Activated naive CD8-positive, alpha-beta T cell treated with anti-CD3 and anti-CD28 coated beads, Interleukin-2, amount 10 ng/mL, durations not matched to agents 7 days and 5 days (primary cell): Measurements from ENCODE around the gene RPUSD3. TPM values are rescaled to one million over a fixed set of nuclear protein-coding genes. Genes with fewer than 3 reads are reported as not detected.

Experiments
- ATAC-seq: fragments of 150-1000 bp; cut with Tn5 transposase; one replicate; pipeline ENCODE4 v1.10.0; 2021; ENCODE audit warnings: low read depth, moderate library complexity
- POLR2A ChIA-PET: fragments of 350-600 bp; sonication (Branson Sonifier 250); formaldehyde crosslinking; loops from one replicate; lab custom pipeline; 2021; ENCODE audit warnings: antibody characterized with exemption; lab: Charles Lee
- DNase-seq: peaks from one replicate; pipeline ENCODE4 v3.0.0; 2021
- H3K27ac Mint-ChIP-seq: one replicate; pipeline ENCODE4 v1.8.0; 2022; ENCODE audit warnings: mild to moderate bottlenecking, mixed read lengths
- H3K27me3 Mint-ChIP-seq: one replicate; pipeline ENCODE4 v1.8.0; 2022; ENCODE audit warnings: mild to moderate bottlenecking, moderate library complexity, mixed read lengths
- H3K36me3 Mint-ChIP-seq: one replicate; pipeline ENCODE4 v1.8.0; 2021; ENCODE audit warnings: mild to moderate bottlenecking, mixed read lengths
- H3K4me1 Mint-ChIP-seq: one replicate; pipeline ENCODE4 v1.8.0; 2021; ENCODE audit warnings: mixed read lengths
- H3K4me3 Mint-ChIP-seq: one replicate; pipeline ENCODE4 v1.8.0; 2022; ENCODE audit warnings: mild to moderate bottlenecking, moderate library complexity, mixed read lengths
- H3K9me3 Mint-ChIP-seq: one replicate; pipeline ENCODE4 v1.8.0; 2021; ENCODE audit warnings: mixed read lengths
- total RNA-seq, 2 experiments: library from RNA; stranded (reverse); gene quantifications; one replicate each; pipeline ENCODE4 v1.2.3, GENCODE V29; 2021

The RPUSD3 gene
- total RNA-seq, 2 experiments from 2014 or later: 46.3 to 50.8 TPM

GRCh38 chr3:9800529-9800928, 43.3 kb downstream of the RPUSD3 start:
- Mint-ChIP-seq H3K27ac (no peak overlapping the region), H3K4me3 (no peak overlapping the region), H3K4me1 (peaks cover 10% of the 10 kb centered on the region), H3K9me3 (no peaks in the 10 kb centered on the region), H3K27me3 (no peaks in the 10 kb centered on the region), H3K36me3 (peaks cover 44% of the 10 kb centered on the region)
- DNase-seq (no peak), ATAC-seq (no peak)
- POLR2A ChIA-PET: interaction anchor here (0.6 kb wide), 1 partner anchor 18 kb away, joined by 3 read pairs; no protein-coding TSS in a partner anchor

GRCh38 chr3:9797196-9797945, 46.4 kb downstream of the RPUSD3 start:
- POLR2A ChIA-PET: no interaction called here
- Mint-ChIP-seq H3K27ac (no peak overlapping the region), H3K36me3 (peaks cover 46% of the 10 kb centered on the region), H3K4me3 (no peak overlapping the region), H3K4me1 (peaks cover 26% of the 10 kb centered on the region), H3K9me3 (no peaks in the 10 kb centered on the region), H3K27me3 (no peaks in the 10 kb centered on the region)
- DNase-seq: no peak
- no peak for ATAC-seq

- H3K4me3 Mint-ChIP-seq: peak overlapping the region; percentile 73
- peak overlapping the region; percentile 79 for H3K27ac Mint-ChIP-seq
- POLR2A ChIA-PET: no interaction called here
- no peaks in the 10 kb centered on the region for H3K27me3 Mint-ChIP-seq
- H3K36me3 Mint-ChIP-seq: peaks cover 42% of the 10 kb centered on the region
- peaks cover 42% of the 10 kb centered on the region for H3K4me1 Mint-ChIP-seq
- ATAC-seq: no peak
- no peak for DNase-seq
- H3K9me3 Mint-ChIP-seq: no peaks in the 10 kb centered on the region
Observed at GRCh38 chr3:9795207-9795606, 48.6 kb downstream of the RPUSD3 start.

- DNase-seq (no peak), ATAC-seq (no peak)
- peak overlapping the region; percentile 99 for H3K4me3 Mint-ChIP-seq
- POLR2A ChIA-PET: interaction anchor here (1.6 to 2.3 kb wide), 4 partner anchors 10 to 44 kb away, joined by 4 to 47 read pairs (median 32); partner anchors contain the start of genes OGG1 and TTLL3
- H3K36me3 Mint-ChIP-seq: peaks cover 45% of the 10 kb centered on the region
- peaks cover 44% of the 10 kb centered on the region for H3K4me1 Mint-ChIP-seq
- no peaks in the 10 kb centered on the region for H3K9me3 Mint-ChIP-seq
- peak overlapping the region; percentile 75 for H3K27ac Mint-ChIP-seq
- no peaks in the 10 kb centered on the region for H3K27me3 Mint-ChIP-seq
Observed at GRCh38 chr3:9794400-9794799, 49.4 kb downstream of the RPUSD3 start.

GRCh38 chr3:9793161-9793781, 50.5 kb downstream of the RPUSD3 start:
- no peaks in the 10 kb centered on the region for H3K9me3 Mint-ChIP-seq
- POLR2A ChIA-PET: interaction anchor here (0.6 to 2.3 kb wide), 25 partner anchors 8 to 528 kb away, joined by 3 to 47 read pairs (median 4); partner anchors contain the start of genes BRPF1, CAMK1, JAGN1 and MTMR14
- H3K27me3 Mint-ChIP-seq: no peaks in the 10 kb centered on the region
- peaks cover 50% of the 10 kb centered on the region for H3K4me1 Mint-ChIP-seq
- H3K36me3 Mint-ChIP-seq: peaks cover 50% of the 10 kb centered on the region
- DNase-seq (no peak), ATAC-seq (peak; percentile 4)
- peak overlapping the region; percentile 100 for H3K27ac Mint-ChIP-seq
- H3K4me3 Mint-ChIP-seq: peak overlapping the region; percentile 99

- no peaks in the 10 kb centered on the region for H3K27me3 Mint-ChIP-seq
- POLR2A ChIA-PET: interaction anchor here (0.7 to 2.3 kb wide), 25 partner anchors 9 to 528 kb away, joined by 3 to 47 read pairs (median 4); partner anchors contain the start of genes BRPF1, CAMK1, JAGN1 and MTMR14
- peaks cover 47% of the 10 kb centered on the region for H3K36me3 Mint-ChIP-seq
- ATAC-seq (peak; percentile 89), DNase-seq (peak; percentile 95)
- peak within 1 kb of the TSS; percentile 99 for H3K4me3 Mint-ChIP-seq
- peak within 1 kb of the TSS; percentile 100 for H3K27ac Mint-ChIP-seq
- no peaks in the 10 kb centered on the region for H3K9me3 Mint-ChIP-seq
- H3K4me1 Mint-ChIP-seq: peaks cover 51% of the 10 kb centered on the region
Observed at GRCh38 chr3:9792405-9793160, 51.2 kb downstream of the RPUSD3 start, which contains the start of the genes ARPC4 and TADA3. ARPC4 (plus strand) TSS chr3:9793082; CDS start chr3:9793122, 40 bp downstream. TADA3 (minus strand) TSS chr3:9792473; CDS start chr3:9791466, 1,007 bp downstream.

- ATAC-seq (no peak), DNase-seq (no peak)
- peaks cover 48% of the 10 kb centered on the region for H3K36me3 Mint-ChIP-seq
- POLR2A ChIA-PET: interaction anchor here (0.8 to 2.3 kb wide), 15 partner anchors 11 to 429 kb away, joined by 3 to 47 read pairs (median 7); partner anchors contain the start of genes BRPF1, CAMK1, MTMR14 and OGG1
- no peaks in the 10 kb centered on the region for H3K9me3 Mint-ChIP-seq
- H3K27me3 Mint-ChIP-seq: no peaks in the 10 kb centered on the region
- peak overlapping the region; percentile 100 for H3K27ac Mint-ChIP-seq
- peak overlapping the region; percentile 99 for H3K4me3 Mint-ChIP-seq
- H3K4me1 Mint-ChIP-seq: peaks cover 52% of the 10 kb centered on the region
Observed at GRCh38 chr3:9791790-9792404, 51.9 kb downstream of the RPUSD3 start.

GRCh38 chr3:9791127-9791526, 52.7 kb downstream of the RPUSD3 start:
- H3K4me1 Mint-ChIP-seq: peaks cover 51% of the 10 kb centered on the region
- peak overlapping the region; percentile 99 for H3K4me3 Mint-ChIP-seq
- no peak for ATAC-seq
- H3K27ac Mint-ChIP-seq: peak overlapping the region; percentile 100
- POLR2A ChIA-PET: interaction anchor here (0.6 to 2.0 kb wide), 4 partner anchors 9 to 144 kb away, joined by 3 to 7 read pairs (median 5); no protein-coding TSS in a partner anchor
- H3K9me3 Mint-ChIP-seq: no peaks in the 10 kb centered on the region
- H3K36me3 Mint-ChIP-seq: peaks cover 51% of the 10 kb centered on the region
- H3K27me3 Mint-ChIP-seq: no peaks in the 10 kb centered on the region
- DNase-seq: no peak

Other genes starting within 250 kb of the RPUSD3 start
- 10 to 100 TPM; 52.5 to 57.1 TPM for gene MTMR14, start 194.5 kb downstream of the RPUSD3 start, total RNA-seq
- gene CPNE9, start 140.2 kb downstream of the RPUSD3 start, total RNA-seq: 1 to 10 TPM in 1 of 2 experiments, not detected in 1; 1.1 TPM
- gene BRPF1, start 112.3 kb downstream of the RPUSD3 start, total RNA-seq: 10 to 100 TPM; 57.3 to 58.8 TPM
- gene OGG1, start 94.1 kb downstream of the RPUSD3 start, total RNA-seq: 10 to 100 TPM; 41.3 to 46.1 TPM
- 10 to 100 TPM; 25.2 to 26.9 TPM for gene CAMK1, start 74.1 kb downstream of the RPUSD3 start, total RNA-seq
- gene TADA3, start 51.5 kb downstream of the RPUSD3 start, total RNA-seq: 10 to 100 TPM; 71.8 to 73.3 TPM
- gene ARPC4, start 50.9 kb downstream of the RPUSD3 start, total RNA-seq: 100 to 1,000 TPM; 225 to 227 TPM
- 10 to 100 TPM; 84.0 to 85.7 TPM for gene TTLL3, start 33.7 kb downstream of the RPUSD3 start, total RNA-seq
- not detected for gene CIDEC, start 36.2 kb upstream of the RPUSD3 start, total RNA-seq
- 10 to 100 TPM; 31.5 to 34.2 TPM for gene JAGN1, start 46.6 kb upstream of the RPUSD3 start, total RNA-seq
- gene IL17RE, start 58.8 kb upstream of the RPUSD3 start, total RNA-seq: 1 to 10 TPM in 1 of 2 experiments, under 1 TPM in 1; 0.94 to 1.1 TPM
- gene IL17RC, start 73.1 kb upstream of the RPUSD3 start, total RNA-seq: under 1 TPM in 1 of 2 experiments, not detected in 1; 0.22 TPM
- 10 to 100 TPM; 26.2 to 29.3 TPM for gene CRELD1, start 89.8 kb upstream of the RPUSD3 start, total RNA-seq
- gene PRRT3, start 108.4 kb upstream of the RPUSD3 start, total RNA-seq: 1 to 10 TPM; 5.3 to 5.9 TPM
- 10 to 100 TPM; 42.0 to 49.8 TPM for gene EMC3, start 142.8 kb upstream of the RPUSD3 start, total RNA-seq
- gene FANCD2, start 182.4 kb upstream of the RPUSD3 start, total RNA-seq: 10 to 100 TPM; 57.9 to 78.8 TPM